HEK293 (cell line): ENCODE data around the gene CD82.
A peak's percentile ranks its signal among the peaks of the same experiment; 100 is the strongest.

Source experiments
- CTCF ChIA-PET: fragments of 350-600 bp; formaldehyde crosslinking; extraction: SDS; loops from one replicate; lab custom pipeline; 2021; ENCODE audit warnings: antibody characterized with exemption; lab: Yijun Ruan, JAX
- POLR2A ChIA-PET: fragments of 300-600 bp; formaldehyde crosslinking; extraction: SDS; loops from one replicate; lab custom pipeline; 2020; ENCODE audit warnings: antibody characterized with exemption, inconsistent platforms; lab: Yijun Ruan, JAX
- H3K27ac ChIP-seq: fragments of 200-500 bp; sonication (Bioruptor generic); 2 replicates; pipeline ENCODE4 v1.5.1; 2014; ENCODE audit warnings: low read depth, low read length, control low read depth, inconsistent platforms; ENCODE audit errors: extremely low read depth
- H3K36me3 ChIP-seq, 2 experiments: fragments of 200-500 bp in 1 of 2; sonication (Bioruptor generic) in 1 of 2; 1 replicate in 1 of 2; 2 replicates in 1 of 2; pipeline ENCODE4 v1.5.1; 2014 to 2017; ENCODE audit warnings: inconsistent platforms in 2 of 2, low read length in 2 of 2; ENCODE audit not compliant: control insufficient read depth in 2 of 2, insufficient read depth in 1 of 2
- H3K4me1 ChIP-seq: fragments of 200-500 bp; sonication (Bioruptor generic); 2 replicates; pipeline ENCODE4 v1.5.1; 2014; ENCODE audit warnings: mild to moderate bottlenecking, low read length, inconsistent platforms; ENCODE audit not compliant: control insufficient read depth, insufficient read depth
- H3K4me3 ChIP-seq: 2 replicates; pipeline ENCODE4 v1.5.1; 2011; ENCODE audit warnings: low read depth, mild to moderate bottlenecking, control low read depth, low read length, moderate library complexity
- H3K9me3 ChIP-seq: fragments of 200-500 bp; sonication (Bioruptor generic); 2 replicates; pipeline ENCODE4 v1.5.1; 2014; ENCODE audit warnings: low read depth, low read length, inconsistent platforms; ENCODE audit not compliant: control insufficient read depth, insufficient read depth
- BCL6B ChIP-seq: fragments of 450-650 bp; formaldehyde crosslinking; IDR thresholded peaks from 2 replicates; pipeline ENCODE4 v1.5.1; 2017; ENCODE audit warnings: missing biosample characterization, missing genetic modification characterization
- HOXA7 ChIP-seq: sonication (generic); formaldehyde crosslinking; IDR thresholded peaks from 2 replicates; pipeline ENCODE4 v1.8.1; 2022; ENCODE audit warnings: missing genetic modification reagents, borderline replicate concordance
- HOXD13 ChIP-seq: sonication (generic); formaldehyde crosslinking; IDR thresholded peaks from 2 replicates; pipeline ENCODE4 v1.8.0; 2022; ENCODE audit warnings: missing genetic modification reagents, borderline replicate concordance
- KLF9 ChIP-seq: fragments of 450-650 bp; formaldehyde crosslinking; IDR thresholded peaks from 2 replicates; pipeline ENCODE4 v1.5.1; 2016; ENCODE audit warnings: missing biosample characterization, missing genetic modification characterization, low read depth
- PATZ1 ChIP-seq: fragments of 450-650 bp; formaldehyde crosslinking; IDR thresholded peaks from 2 replicates; pipeline ENCODE4 v1.5.1; 2016; ENCODE audit warnings: missing biosample characterization, missing genetic modification characterization
- SP3 ChIP-seq: fragments of 450-650 bp; formaldehyde crosslinking; IDR thresholded peaks from 2 replicates; pipeline ENCODE4 v1.5.1; 2016; ENCODE audit warnings: missing biosample characterization, missing genetic modification characterization
- SP7 ChIP-seq: fragments of 450-650 bp; formaldehyde crosslinking; IDR thresholded peaks from 2 replicates; pipeline ENCODE4 v1.5.1; 2016; ENCODE audit warnings: missing biosample characterization, missing genetic modification characterization
- TCF7L2 ChIP-seq: IDR thresholded peaks from 2 replicates; pipeline ENCODE4 v1.6.1; 2011; ENCODE audit warnings: low read depth, mild to moderate bottlenecking, inconsistent platforms, low read length, moderate library complexity, borderline replicate concordance
- ZBTB20 ChIP-seq: fragments of 450-650 bp; formaldehyde crosslinking; IDR thresholded peaks from 2 replicates; pipeline ENCODE4 v1.5.1; 2016; ENCODE audit warnings: missing biosample characterization, missing genetic modification characterization
- ZBTB21 ChIP-seq: fragments of 450-650 bp; formaldehyde crosslinking; IDR thresholded peaks from 2 replicates; pipeline ENCODE4 v1.5.1; 2017; ENCODE audit warnings: missing biosample characterization, missing genetic modification characterization
- ZBTB26 ChIP-seq: fragments of 450-650 bp; formaldehyde crosslinking; optimal IDR thresholded peaks from 2 replicates; pipeline ENCODE3; 2016; ENCODE audit warnings: missing biosample characterization, mild to moderate bottlenecking, missing genetic modification characterization
- ZBTB7A ChIP-seq: fragments of 450-650 bp; formaldehyde crosslinking; IDR thresholded peaks from 2 replicates; pipeline ENCODE4 v1.5.1; 2016; ENCODE audit warnings: low read depth, missing biosample characterization, missing genetic modification characterization
- ZNF16 ChIP-seq: fragments of 450-650 bp; formaldehyde crosslinking; IDR thresholded peaks from 2 replicates; pipeline ENCODE4 v1.5.1; 2016; ENCODE audit warnings: low read depth, missing biosample characterization, missing genetic modification characterization
- ZNF280D ChIP-seq: fragments of 450-650 bp; formaldehyde crosslinking; IDR thresholded peaks from 2 replicates; pipeline ENCODE4 v1.5.1; 2016; ENCODE audit warnings: missing biosample characterization, missing genetic modification characterization
- ZNF335 ChIP-seq: fragments of 450-650 bp; formaldehyde crosslinking; conservative IDR thresholded peaks from 2 replicates; pipeline ENCODE4 v1.5.1; 2016; ENCODE audit warnings: missing biosample characterization, missing genetic modification characterization
- ZNF341 ChIP-seq: fragments of 450-650 bp; formaldehyde crosslinking; IDR thresholded peaks from 2 replicates; pipeline ENCODE4; 2016; ENCODE audit warnings: low read depth, missing biosample characterization, missing genetic modification characterization
- ZNF398 ChIP-seq: fragments of 450-650 bp; formaldehyde crosslinking; IDR thresholded peaks from 2 replicates; pipeline ENCODE4 v1.5.1; 2017; ENCODE audit warnings: missing biosample characterization, missing genetic modification characterization
- ZNF416 ChIP-seq: fragments of 450-650 bp; formaldehyde crosslinking; IDR thresholded peaks from 2 replicates; pipeline ENCODE4 v1.5.1; 2016; ENCODE audit warnings: missing biosample characterization, missing genetic modification characterization
- ZNF514 ChIP-seq: fragments of 450-650 bp; formaldehyde crosslinking; IDR thresholded peaks from 2 replicates; pipeline ENCODE4 v1.5.1; 2016; ENCODE audit warnings: missing biosample characterization, missing genetic modification characterization
- ZNF544 ChIP-seq: fragments of 450-650 bp; formaldehyde crosslinking; IDR thresholded peaks from 2 replicates; pipeline ENCODE4 v1.5.0; 2017; ENCODE audit warnings: missing biosample characterization, missing genetic modification characterization
- ZNF549 ChIP-seq: fragments of 450-650 bp; IDR thresholded peaks from 2 replicates; pipeline ENCODE4 v1.5.1; 2018; ENCODE audit warnings: missing biosample characterization, missing genetic modification characterization, mild to moderate bottlenecking, inconsistent platforms, moderate library complexity
- ZNF580 ChIP-seq: fragments of 450-650 bp; formaldehyde crosslinking; IDR thresholded peaks from 2 replicates; pipeline ENCODE4 v1.5.1; 2016; ENCODE audit warnings: missing biosample characterization, missing genetic modification characterization
- ZNF596 ChIP-seq: fragments of 450-650 bp; IDR thresholded peaks from 2 replicates; pipeline ENCODE4 v1.5.0; 2018; ENCODE audit warnings: missing biosample characterization, mild to moderate bottlenecking, missing genetic modification characterization, moderate library complexity
- ZNF624 ChIP-seq: fragments of 450-650 bp; formaldehyde crosslinking; IDR thresholded peaks from 2 replicates; pipeline ENCODE4 v1.5.1; 2017; ENCODE audit warnings: missing biosample characterization, missing genetic modification characterization
- ZNF645 ChIP-seq: fragments of 450-650 bp; formaldehyde crosslinking; IDR thresholded peaks from 2 replicates; pipeline ENCODE4; 2016; ENCODE audit warnings: missing biosample characterization, missing genetic modification characterization
- ZNF792 ChIP-seq: fragments of 450-650 bp; formaldehyde crosslinking; IDR thresholded peaks from 2 replicates; pipeline ENCODE4 v1.5.1; 2016; ENCODE audit warnings: missing biosample characterization, missing genetic modification characterization
- ZNF830 ChIP-seq: fragments of 450-650 bp; IDR thresholded peaks from 2 replicates; pipeline ENCODE4 v1.5.0; 2018; ENCODE audit warnings: missing biosample characterization, missing genetic modification characterization, low read depth, mild to moderate bottlenecking, moderate library complexity

CD82 gene

GRCh38 chr11:44565211-44565952, at the start of gene CD82:
Gene CD82 (plus strand): TSS chr11:44565663. CDS start chr11:44594663, 29,000 bp downstream.
- ChIA-PET CTCF (interaction anchor here (0.5 to 12.6 kb wide), 6 partner anchors 9 to 362 kb away, joined by 4 to 275 read pairs (median 6); no protein-coding TSS in a partner anchor), POLR2A (interaction anchor here (0.6 to 1.8 kb wide), 7 partner anchors 13 to 623 kb away, joined by 3 to 6 read pairs (median 4); partner anchors contain the start of gene C11orf96)
- Histone ChIP-seq H3K27ac (peak within 1 kb of the TSS; percentile 45; the same call in 1 of the 2 replicates), H3K4me3 (peak within 1 kb of the TSS; percentile 39), H3K4me1 (no peaks in the 10 kb centered on the region; the same call in 1 of the 2 replicates), H3K36me3 (no peaks in the 10 kb centered on the region), H3K9me3 (no peaks in the 10 kb centered on the region)
- TF ChIP-seq BCL6B (tag by site-specific recombination) (no peak), ZNF398 (no peak), ZBTB21 (tag by site-specific recombination) (no peak), ZNF280D (no peak), SP3 (peak; percentile 97), ZNF544 (tag by site-specific recombination) (no peak), ZNF792 (no peak), ZNF624 (tag by site-specific recombination) (no peak), PATZ1 (tag by site-specific recombination) (peak; percentile 79), ZNF335 (tag by site-specific recombination) (no peak), ZNF645 (tag by site-specific recombination) (no peak), ZBTB20 (tag by site-specific recombination) (peak; percentile 65), SP7 (tag by site-specific recombination) (no peak), TCF7L2 (no peak), HOXA7 (no peak), ZBTB7A (no peak), HOXD13 (CRISPR knock-in tag) (no peak), ZNF580 (tag by site-specific recombination) (no peak), ZNF341 (tag by site-specific recombination) (no peak), ZNF16 (tag by site-specific recombination) (no peak), KLF9 (tag by site-specific recombination) (peak; percentile 86), ZNF514 (tag by site-specific recombination) (no peak), ZNF416 (no peak), ZNF596 (no peak), ZNF549 (no peak), ZNF830 (tag by site-specific recombination) (no peak), ZBTB26 (tag by site-specific recombination) (peak; percentile 13)
